Measurements from ENCODE around the gene ANKRD23.

ANKRD23 gene

DNA sequence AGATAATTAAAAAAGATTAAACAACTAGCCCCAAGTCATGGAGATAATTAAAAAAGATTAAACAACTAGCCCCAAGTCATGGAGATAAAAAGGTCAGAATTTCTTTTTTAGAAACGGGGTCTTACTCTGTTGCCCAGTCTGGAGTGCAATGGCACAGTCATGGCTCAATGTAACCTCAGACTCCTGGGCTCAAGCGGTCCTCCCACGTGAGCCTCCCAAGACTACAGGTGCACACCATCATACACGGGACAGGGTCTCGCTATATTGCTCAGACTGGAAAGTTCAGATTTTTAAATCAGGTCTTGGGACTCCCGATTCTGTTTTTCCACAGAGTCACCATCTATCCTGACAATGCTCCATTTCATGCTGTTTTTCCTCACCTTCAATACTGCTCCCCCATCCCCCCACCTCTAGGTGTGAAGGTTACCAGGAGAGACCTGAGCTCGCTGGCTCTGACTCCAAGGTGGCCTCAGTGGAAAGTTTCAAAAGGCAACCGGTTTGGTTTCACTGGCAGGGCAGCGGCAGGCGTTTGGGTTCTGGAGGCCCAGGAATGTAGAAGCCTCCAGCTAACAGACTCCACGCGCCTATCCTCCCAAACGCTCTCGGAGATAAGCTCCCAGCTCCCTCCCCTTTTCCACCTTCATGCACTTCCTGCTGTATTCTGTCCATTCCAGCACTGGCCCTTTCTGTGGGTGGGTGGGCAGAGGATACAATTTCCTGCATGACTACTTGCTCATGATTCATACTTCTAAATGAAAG, 28.9 kb upstream of the ANKRD23 start:
- Histone ChIP-seq H2AFZ (ENCODE audit: low read depth, low read length) (no peak overlapping the region), H3K9me3 (ENCODE audit: insufficient read depth, low read length) (no peaks in the 10 kb centered on the region), H3K36me3 (replicated peaks; ENCODE audit: low read depth, low read length) (no peaks in the 10 kb centered on the region), H4K20me1 (ENCODE audit: insufficient read depth, low read length) (no peaks in the 10 kb centered on the region), H3K4me1 (ENCODE audit: low read length) (peaks cover 25% of the 10 kb centered on the region), H3K4me3 (ENCODE audit: low read length) (no peak overlapping the region), H3K27me3 (ENCODE audit: low read depth, low read length) (peaks cover 4% of the 10 kb centered on the region; the same call in 1 of the 2 replicates), H3K27ac (ENCODE audit: low read length) (no peak overlapping the region), H3K9ac (ENCODE audit: low read length) (no peak overlapping the region), H3K79me2 (ENCODE audit: low read length) (peaks cover 6% of the 10 kb centered on the region), H3K4me2 (ENCODE audit: low read length) (no peak overlapping the region)
- TF ChIP-seq, protein P1, sequence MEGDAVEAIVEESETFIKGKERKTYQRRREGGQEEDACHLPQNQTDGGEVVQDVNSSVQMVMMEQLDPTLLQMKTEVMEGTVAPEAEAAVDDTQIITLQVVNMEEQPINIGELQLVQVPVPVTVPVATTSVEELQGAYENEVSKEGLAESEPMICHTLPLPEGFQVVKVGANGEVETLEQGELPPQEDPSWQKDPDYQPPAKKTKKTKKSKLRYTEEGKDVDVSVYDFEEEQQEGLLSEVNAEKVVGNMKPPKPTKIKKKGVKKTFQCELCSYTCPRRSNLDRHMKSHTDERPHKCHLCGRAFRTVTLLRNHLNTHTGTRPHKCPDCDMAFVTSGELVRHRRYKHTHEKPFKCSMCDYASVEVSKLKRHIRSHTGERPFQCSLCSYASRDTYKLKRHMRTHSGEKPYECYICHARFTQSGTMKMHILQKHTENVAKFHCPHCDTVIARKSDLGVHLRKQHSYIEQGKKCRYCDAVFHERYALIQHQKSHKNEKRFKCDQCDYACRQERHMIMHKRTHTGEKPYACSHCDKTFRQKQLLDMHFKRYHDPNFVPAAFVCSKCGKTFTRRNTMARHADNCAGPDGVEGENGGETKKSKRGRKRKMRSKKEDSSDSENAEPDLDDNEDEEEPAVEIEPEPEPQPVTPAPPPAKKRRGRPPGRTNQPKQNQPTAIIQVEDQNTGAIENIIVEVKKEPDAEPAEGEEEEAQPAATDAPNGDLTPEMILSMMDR (IDR thresholded peaks at IDR 0.05; ENCODE audit: low read depth, low read length), result no peak
- TF ChIP-seq EZH2phosphoT487 (IDR thresholded peaks at IDR 0.05; ENCODE audit: low read depth), result no peak

GRCh38 chr2:96870626-96871255, 26.9 kb upstream of the ANKRD23 start:
- Histone ChIP-seq H3K27me3 (ENCODE audit: low read depth, low read length) (peaks cover 4% of the 10 kb centered on the region; the same call in 1 of the 2 replicates), H3K79me2 (ENCODE audit: low read length) (peaks cover 21% of the 10 kb centered on the region), H3K4me2 (ENCODE audit: low read length) (no peak overlapping the region), H3K4me3 (ENCODE audit: low read length) (peak overlapping the region; percentile 87; the same call in 1 of the 2 replicates), H3K36me3 (replicated peaks; ENCODE audit: low read depth, low read length) (no peaks in the 10 kb centered on the region), H3K27ac (ENCODE audit: low read length) (no peak overlapping the region), H2AFZ (ENCODE audit: low read depth, low read length) (no peak overlapping the region), H3K9me3 (ENCODE audit: insufficient read depth, low read length) (no peaks in the 10 kb centered on the region), H3K9ac (ENCODE audit: low read length) (no peak overlapping the region), H3K4me1 (ENCODE audit: low read length) (peaks cover 31% of the 10 kb centered on the region), H4K20me1 (ENCODE audit: insufficient read depth, low read length) (no peaks in the 10 kb centered on the region)
- no peak for TF ChIP-seq EZH2phosphoT487 (IDR thresholded peaks at IDR 0.05; ENCODE audit: low read depth)
- TF ChIP-seq, protein P1 (IDR thresholded peaks at IDR 0.05; ENCODE audit: low read depth, low read length), result no peak

- Histone ChIP-seq H4K20me1 (ENCODE audit: insufficient read depth, low read length) (no peaks in the 10 kb centered on the region), H3K9ac (ENCODE audit: low read length) (peak within 1 kb of the TSS; percentile 93), H3K9me3 (ENCODE audit: insufficient read depth, low read length) (no peaks in the 10 kb centered on the region), H3K27me3 (ENCODE audit: low read depth, low read length) (peaks cover 4% of the 10 kb centered on the region; the same call in 1 of the 2 replicates), H3K4me2 (ENCODE audit: low read length) (peak within 1 kb of the TSS; percentile 92), H3K79me2 (ENCODE audit: low read length) (peaks cover 21% of the 10 kb centered on the region), H3K27ac (ENCODE audit: low read length) (peak within 1 kb of the TSS; percentile 63; the same call in 1 of the 2 replicates), H2AFZ (ENCODE audit: low read depth, low read length) (peak within 1 kb of the TSS; percentile 50; the same call in 1 of the 2 replicates), H3K4me3 (ENCODE audit: low read length) (peak within 1 kb of the TSS; percentile 87), H3K4me1 (ENCODE audit: low read length) (peaks cover 25% of the 10 kb centered on the region), H3K36me3 (replicated peaks; ENCODE audit: low read depth, low read length) (peaks cover 4% of the 10 kb centered on the region)
- no peak for TF ChIP-seq EZH2phosphoT487 (IDR thresholded peaks at IDR 0.05; ENCODE audit: low read depth)
- TF ChIP-seq, protein P1 (IDR thresholded peaks at IDR 0.05; ENCODE audit: low read depth, low read length), result no peak
Observed at GRCh38 chr2:96869822-96870625, 26.2 kb upstream of the ANKRD23 start, which contains the start of gene SEMA4C. TSS of gene SEMA4C (minus strand) at chr2:96870080. CDS start at chr2:96867886, 2,194 bp downstream.
